ENCODE measurements around the gene METTL3.

DNA sequence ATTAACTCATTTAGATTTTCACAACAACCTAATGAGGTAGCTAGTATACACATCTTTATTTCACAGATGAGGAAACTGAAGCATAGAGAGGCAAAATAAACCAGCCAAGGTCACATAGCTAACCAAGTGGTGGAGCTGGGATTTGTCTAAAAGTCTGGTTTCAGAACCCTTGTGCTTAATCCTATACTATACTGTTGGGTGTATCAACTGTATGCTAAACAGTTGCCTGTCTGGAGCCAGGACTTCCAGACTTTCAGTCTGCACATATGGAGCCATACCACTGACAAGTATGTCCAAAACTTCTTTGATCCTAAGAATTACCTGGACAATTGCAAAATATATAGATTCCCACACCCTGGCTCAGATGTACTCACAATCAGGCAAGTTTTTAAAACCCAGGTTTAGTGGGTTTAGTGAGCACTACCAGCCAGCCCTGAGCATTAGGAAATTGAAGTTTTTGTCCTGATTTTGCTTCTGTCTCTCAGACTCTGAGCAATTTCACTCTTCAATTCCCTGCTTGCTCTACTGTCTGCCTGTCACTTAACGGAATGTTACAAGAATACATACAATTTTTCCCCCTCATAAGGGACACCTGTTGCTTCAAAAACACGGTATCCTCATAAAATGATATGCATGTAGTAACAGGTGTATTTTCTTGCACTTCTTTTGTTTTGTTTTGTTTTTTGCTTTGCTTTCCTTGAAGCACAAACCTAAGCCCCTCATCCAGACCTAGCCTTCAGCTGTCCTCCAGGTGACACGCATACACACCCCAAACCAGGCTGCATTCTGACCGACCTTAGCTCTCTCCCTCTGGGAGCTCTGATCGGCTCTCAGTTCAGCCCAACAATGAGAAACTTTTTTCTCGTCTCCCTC is 24.6 kb upstream of the METTL3 start:
- TF ChIP-seq, protein P1, sequence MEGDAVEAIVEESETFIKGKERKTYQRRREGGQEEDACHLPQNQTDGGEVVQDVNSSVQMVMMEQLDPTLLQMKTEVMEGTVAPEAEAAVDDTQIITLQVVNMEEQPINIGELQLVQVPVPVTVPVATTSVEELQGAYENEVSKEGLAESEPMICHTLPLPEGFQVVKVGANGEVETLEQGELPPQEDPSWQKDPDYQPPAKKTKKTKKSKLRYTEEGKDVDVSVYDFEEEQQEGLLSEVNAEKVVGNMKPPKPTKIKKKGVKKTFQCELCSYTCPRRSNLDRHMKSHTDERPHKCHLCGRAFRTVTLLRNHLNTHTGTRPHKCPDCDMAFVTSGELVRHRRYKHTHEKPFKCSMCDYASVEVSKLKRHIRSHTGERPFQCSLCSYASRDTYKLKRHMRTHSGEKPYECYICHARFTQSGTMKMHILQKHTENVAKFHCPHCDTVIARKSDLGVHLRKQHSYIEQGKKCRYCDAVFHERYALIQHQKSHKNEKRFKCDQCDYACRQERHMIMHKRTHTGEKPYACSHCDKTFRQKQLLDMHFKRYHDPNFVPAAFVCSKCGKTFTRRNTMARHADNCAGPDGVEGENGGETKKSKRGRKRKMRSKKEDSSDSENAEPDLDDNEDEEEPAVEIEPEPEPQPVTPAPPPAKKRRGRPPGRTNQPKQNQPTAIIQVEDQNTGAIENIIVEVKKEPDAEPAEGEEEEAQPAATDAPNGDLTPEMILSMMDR (IDR thresholded peaks at IDR 0.05), result no peak
- no peak for TF ChIP-seq POLR2A (IDR thresholded peaks at IDR 0.05)
- no peak for TF ChIP-seq POLR2AphosphoS5 (IDR thresholded peaks at IDR 0.05)
- no peak for TF ChIP-seq EP300 (IDR thresholded peaks at IDR 0.05)
